Measurements from ENCODE around the gene EPHB1. TPM values are rescaled to one million over a fixed set of nuclear protein-coding genes. Genes with fewer than 3 reads are reported as not detected.

The EPHB1 gene
- total RNA-seq, 1 experiment from 2014 or later: 2.8 TPM

DNA sequence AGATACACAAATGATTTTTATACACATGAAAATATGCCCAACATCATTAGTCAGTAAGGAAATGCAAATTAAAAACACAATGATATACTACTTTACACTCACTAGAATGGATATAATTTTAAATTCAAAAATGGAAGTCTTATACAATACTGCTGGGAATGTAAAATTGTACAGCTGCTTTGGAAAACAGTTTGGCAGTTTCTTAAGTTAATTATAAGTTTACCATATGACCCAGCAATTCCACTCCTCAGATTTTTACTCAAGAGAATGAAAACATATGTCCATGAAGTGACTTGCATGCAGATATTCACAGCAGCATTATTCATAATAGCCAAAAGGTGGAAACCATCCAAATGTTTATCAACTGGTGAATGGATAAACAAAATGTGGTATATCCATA is 281.3 kb downstream of the EPHB1 start:
- no peak overlapping the region for H3K14ac ChIP-seq (ENCODE audit: insufficient read depth, low read length)

More for the DNA sequence above, 281.3 kb downstream of the EPHB1 start:
- H2AFZ ChIP-seq (ENCODE audit: low read length): no peak overlapping the region
- no peak overlapping the region for H3K27ac ChIP-seq (ENCODE audit: insufficient read length, low read depth, low read length)
- H3K4me1 Mint-ChIP-seq: peaks cover 16 to 19% of the 10 kb centered on the region in 2 experiments
- peaks cover 4% of the 10 kb centered on the region in 2 experiments; a peak in 4 of 5 replicates for H3K9me3 Mint-ChIP-seq
- no peak overlapping the region for H3T11ph ChIP-seq (ENCODE audit: low read length)
- no peak overlapping the region for H3K4me3 Mint-ChIP-seq
- no peak overlapping the region for H2BK20ac ChIP-seq (ENCODE audit: low read depth, low read length, poor library complexity, severe bottlenecking)
- no peak overlapping the region for H3K4me2 ChIP-seq (ENCODE audit: insufficient read depth, insufficient read length, low read length)
- no peaks in the 10 kb centered on the region for H3K27me3 ChIP-seq (ENCODE audit: insufficient read depth, low read length)
- H3K56ac ChIP-seq (ENCODE audit: insufficient read length, low read depth, low read length): no peak overlapping the region
- H3K27me3 Mint-ChIP-seq (ENCODE audit: low read depth): no peaks in the 10 kb centered on the region; the same call in 1 of the 2 replicates
- H4K91ac ChIP-seq (ENCODE audit: insufficient read length, low read depth, low read length): no peak overlapping the region
- H4K20me1 ChIP-seq (ENCODE audit: control insufficient read depth, insufficient read depth, insufficient read length): no peaks in the 10 kb centered on the region
- TF ChIP-seq, protein P1, sequence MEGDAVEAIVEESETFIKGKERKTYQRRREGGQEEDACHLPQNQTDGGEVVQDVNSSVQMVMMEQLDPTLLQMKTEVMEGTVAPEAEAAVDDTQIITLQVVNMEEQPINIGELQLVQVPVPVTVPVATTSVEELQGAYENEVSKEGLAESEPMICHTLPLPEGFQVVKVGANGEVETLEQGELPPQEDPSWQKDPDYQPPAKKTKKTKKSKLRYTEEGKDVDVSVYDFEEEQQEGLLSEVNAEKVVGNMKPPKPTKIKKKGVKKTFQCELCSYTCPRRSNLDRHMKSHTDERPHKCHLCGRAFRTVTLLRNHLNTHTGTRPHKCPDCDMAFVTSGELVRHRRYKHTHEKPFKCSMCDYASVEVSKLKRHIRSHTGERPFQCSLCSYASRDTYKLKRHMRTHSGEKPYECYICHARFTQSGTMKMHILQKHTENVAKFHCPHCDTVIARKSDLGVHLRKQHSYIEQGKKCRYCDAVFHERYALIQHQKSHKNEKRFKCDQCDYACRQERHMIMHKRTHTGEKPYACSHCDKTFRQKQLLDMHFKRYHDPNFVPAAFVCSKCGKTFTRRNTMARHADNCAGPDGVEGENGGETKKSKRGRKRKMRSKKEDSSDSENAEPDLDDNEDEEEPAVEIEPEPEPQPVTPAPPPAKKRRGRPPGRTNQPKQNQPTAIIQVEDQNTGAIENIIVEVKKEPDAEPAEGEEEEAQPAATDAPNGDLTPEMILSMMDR (conservative IDR thresholded peaks at IDR 0.05): no peak
- H3K23ac ChIP-seq (ENCODE audit: insufficient read length, low read depth, low read length): no peak overlapping the region
- peaks cover 0 to 5% (median 4%) of the 10 kb centered on the region in 3 experiments; a peak in 3 of 7 replicates for H3K36me3 Mint-ChIP-seq (ENCODE audit: insufficient read depth in 1 of 3, low read depth in 3 of 3)
- no peak overlapping the region for H3K9ac ChIP-seq (ENCODE audit: extremely low read depth, insufficient read length, low read length)
- H3K27ac Mint-ChIP-seq: no peak overlapping the region
- H4K8ac ChIP-seq (replicated peaks; ENCODE audit: insufficient read length, low read depth, low read length): no peak overlapping the region
- H2BK5ac ChIP-seq (ENCODE audit: insufficient read length, low read length): no peak overlapping the region
- no peaks in the 10 kb centered on the region for H3K23me2 ChIP-seq (ENCODE audit: insufficient read length, low read depth, low read length, poor library complexity, severe bottlenecking)
- no peak overlapping the region for H2BK12ac ChIP-seq (ENCODE audit: insufficient read length, low read depth, low read length)
- no peak overlapping the region for H2BK120ac ChIP-seq (ENCODE audit: low read depth, low read length, poor library complexity, severe bottlenecking)
- no peak overlapping the region for H4K5ac ChIP-seq (ENCODE audit: insufficient read length, low read depth, low read length)
- DNase-seq: no peak
- no peaks in the 10 kb centered on the region for H3K79me1 ChIP-seq (ENCODE audit: insufficient read depth, low read depth, low read length, poor library complexity, severe bottlenecking)
- H3K9me3 ChIP-seq (ENCODE audit: control insufficient read depth, low read depth, low read length): no peaks in the 10 kb centered on the region
- no peaks in the 10 kb centered on the region for H3K79me2 ChIP-seq (ENCODE audit: insufficient read depth, low read length)
- H3K18ac ChIP-seq (ENCODE audit: insufficient read length, low read depth, low read length): no peak overlapping the region
- no peak overlapping the region for H3K4ac ChIP-seq (ENCODE audit: low read depth, low read length)
- peaks cover 5% of the 10 kb centered on the region; the same call in 1 of the 2 replicates for H3K4me1 ChIP-seq (ENCODE audit: insufficient read depth, low read length)
- no peak overlapping the region for H2BK15ac ChIP-seq (ENCODE audit: low read depth, low read length)
- H2AK5ac ChIP-seq (ENCODE audit: insufficient read length, low read length): no peak overlapping the region

Measured in H9 (cell line).